Mesenchymal stem cell (in vitro differentiated cells and primary cell): ENCODE results near the gene ZFP57.

Experiments
- DNase-seq: peaks from one replicate; pipeline ENCODE4 v3.0.0-alpha.2; 2013
- H2AFZ ChIP-seq: one replicate; pipeline ENCODE4 v1.6.1; 2013; ENCODE audit warnings: low read depth, mild to moderate bottlenecking, control low read depth, inconsistent platforms, low read length, moderate library complexity
- H2AK5ac ChIP-seq: 2 replicates; pipeline ENCODE4 v1.6.1; 2013; ENCODE audit warnings: low read length, moderate library complexity, mild to moderate bottlenecking, inconsistent platforms; ENCODE audit not compliant: severe bottlenecking
- H2BK120ac ChIP-seq: one replicate; pipeline ENCODE4 v1.6.1; 2013; ENCODE audit warnings: low read depth, mild to moderate bottlenecking, inconsistent platforms, low read length, moderate library complexity
- H2BK12ac ChIP-seq, 2 experiments: one replicate each; pipeline ENCODE4 v1.6.1; 2013; ENCODE audit warnings: inconsistent platforms in 2 of 2, low read length in 2 of 2, mild to moderate bottlenecking in 2 of 2, moderate library complexity in 2 of 2, control low read depth in 1 of 2
- H2BK15ac ChIP-seq: one replicate; pipeline ENCODE4 v1.6.1; 2013; ENCODE audit warnings: mild to moderate bottlenecking, low read depth, inconsistent platforms; ENCODE audit not compliant: poor library complexity, severe bottlenecking
- H2BK5ac ChIP-seq: 2 replicates; pipeline ENCODE4 v1.6.1; 2013; ENCODE audit warnings: low read depth, mild to moderate bottlenecking, low read length, control low read depth, inconsistent platforms; ENCODE audit not compliant: poor library complexity, severe bottlenecking
- H3K14ac ChIP-seq, 2 experiments: one replicate each; pipeline ENCODE4 v1.6.1; 2013; ENCODE audit warnings: inconsistent platforms in 2 of 2, low read length in 2 of 2, control low read depth in 1 of 2, mild to moderate bottlenecking in 1 of 2, moderate library complexity in 1 of 2
- H3K18ac ChIP-seq, 2 experiments: one replicate each; pipeline ENCODE4 v1.6.1; 2013; ENCODE audit warnings: inconsistent platforms in 2 of 2, low read length in 2 of 2, control low read depth in 1 of 2, low read depth in 1 of 2, mild to moderate bottlenecking in 1 of 2
- H3K23ac ChIP-seq, 2 experiments: one replicate each; pipeline ENCODE4 v1.6.1; 2013; ENCODE audit warnings: inconsistent platforms in 2 of 2, low read length in 2 of 2, mild to moderate bottlenecking in 2 of 2, moderate library complexity in 2 of 2, control low read depth in 1 of 2
- H3K27ac ChIP-seq: 2 replicates; pipeline ENCODE4 v1.5.1; 2013; ENCODE audit warnings: mild to moderate bottlenecking, moderate library complexity, low read length, control low read depth, inconsistent platforms; ENCODE audit not compliant: poor library complexity, severe bottlenecking
- H3K27me3 ChIP-seq, 2 experiments: 2 replicates each; pipeline versions ENCODE4 v1.6.1 to v1.7.0; 2013; ENCODE audit warnings: low read length in 2 of 2, mild to moderate bottlenecking in 2 of 2, moderate library complexity in 2 of 2, control low read depth in 1 of 2, inconsistent platforms in 1 of 2; ENCODE audit not compliant: control insufficient read depth in 1 of 2, insufficient read depth in 1 of 2
- H3K36me3 ChIP-seq, 2 experiments: 2 replicates each; pipeline versions ENCODE4 v1.6.1 to v1.7.0; 2013; ENCODE audit warnings: low read length in 2 of 2, control low read depth in 1 of 2, inconsistent platforms in 1 of 2, low read depth in 1 of 2, mild to moderate bottlenecking in 1 of 2; ENCODE audit not compliant: insufficient read depth in 2 of 2, control insufficient read depth in 1 of 2
- H3K4ac ChIP-seq, 2 experiments: one replicate each; pipeline ENCODE4 v1.6.1; 2013; ENCODE audit warnings: inconsistent platforms in 2 of 2, low read length in 2 of 2, mild to moderate bottlenecking in 2 of 2, moderate library complexity in 2 of 2, control low read depth in 1 of 2, low read depth in 1 of 2
- H3K4me1 ChIP-seq: 2 replicates; pipeline ENCODE4 v1.6.1; 2013; ENCODE audit warnings: low read depth, low read length, control low read depth; ENCODE audit not compliant: control insufficient read depth, insufficient read depth
- H3K4me2 ChIP-seq: 2 replicates; pipeline ENCODE4 v1.6.1; 2013; ENCODE audit warnings: low read length, mild to moderate bottlenecking, inconsistent platforms; ENCODE audit not compliant: poor library complexity, severe bottlenecking
- H3K4me3 ChIP-seq, 2 experiments: 2 replicates each; pipeline versions ENCODE4 v1.5.1 to v1.7.0; 2013; ENCODE audit warnings: low read length in 2 of 2, mild to moderate bottlenecking in 2 of 2, control low read depth in 1 of 2, low read depth in 1 of 2; ENCODE audit not compliant: insufficient read depth in 1 of 2
- H3K79me1 ChIP-seq: replicated peaks from 2 replicates; pipeline ENCODE4 v1.6.1; 2013; ENCODE audit warnings: mild to moderate bottlenecking, control low read depth, low read length, inconsistent platforms; ENCODE audit not compliant: poor library complexity, severe bottlenecking
- H3K9ac ChIP-seq: 2 replicates; pipeline ENCODE4 v1.7.0; 2013; ENCODE audit warnings: mild to moderate bottlenecking, low read length, moderate library complexity
- H3K9me3 ChIP-seq: 2 replicates; pipeline ENCODE4 v1.7.0; 2013; ENCODE audit warnings: mild to moderate bottlenecking, low read length; ENCODE audit not compliant: control insufficient read depth
- H4K8ac ChIP-seq: one replicate; pipeline ENCODE4 v1.6.1; 2013; ENCODE audit warnings: inconsistent platforms, mild to moderate bottlenecking, low read length, moderate library complexity
- H4K91ac ChIP-seq: one replicate; pipeline ENCODE4 v1.6.1; 2013; ENCODE audit warnings: mild to moderate bottlenecking, low read length, inconsistent platforms
- WGBS: methylation state at CpG from one replicate; pipeline ENCODE4 v1.1.7; 2013; ENCODE audit warnings: mixed read lengths; 5-methylcytosine and 5-hydroxymethylcytosine counted together

The ZFP57 gene

DNA sequence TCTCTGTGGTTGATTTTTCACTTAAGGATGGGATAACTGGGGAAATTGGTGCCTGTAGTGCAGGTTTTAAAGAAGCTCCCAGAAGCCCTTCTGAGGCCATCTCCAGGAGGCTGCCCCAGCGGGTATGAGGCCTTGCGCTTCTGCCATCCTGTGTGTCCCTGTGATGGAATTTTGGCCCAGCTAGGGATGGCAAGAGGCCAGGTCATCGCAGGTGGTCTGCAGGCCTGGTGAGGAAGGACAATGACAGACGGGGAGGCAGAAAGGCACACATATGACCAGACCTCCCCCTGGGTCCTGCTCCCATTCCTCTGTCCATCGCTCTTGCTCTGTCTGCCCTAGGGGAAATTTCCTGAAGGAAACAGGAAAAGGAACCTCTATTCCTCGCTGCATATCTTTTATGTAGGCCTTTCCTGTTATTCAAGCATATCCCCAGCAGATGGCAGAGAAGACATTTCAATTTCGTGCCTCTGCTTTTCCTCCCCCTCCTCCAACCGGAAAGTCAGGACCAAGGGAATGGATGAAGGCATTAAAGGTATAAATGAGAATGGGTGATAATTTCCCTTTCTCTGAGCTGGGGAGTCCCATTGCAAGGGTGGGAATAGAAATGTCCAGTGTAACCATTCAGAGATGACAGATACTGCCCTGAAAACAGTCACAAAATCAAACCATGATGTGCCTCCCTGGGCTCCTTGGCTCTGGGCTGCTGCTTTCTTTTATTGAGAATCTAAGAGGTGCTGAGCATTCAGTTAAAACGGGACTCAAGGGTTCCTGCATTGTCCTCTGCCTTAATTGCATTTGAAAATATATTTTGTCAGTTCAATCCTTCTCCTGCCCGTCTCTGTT lies 24.7 kb upstream of the ZFP57 start:
- Histone ChIP-seq H4K8ac (no peak overlapping the region), H2AK5ac (no peak overlapping the region), H3K4ac (no peak overlapping the region), H2BK5ac (no peak overlapping the region), H3K79me1 (no peaks in the 10 kb centered on the region), H3K4me3 (no peak overlapping the region), H2BK120ac (no peak overlapping the region), H3K27me3 (peaks cover 63 to 76% of the 10 kb centered on the region in 2 experiments), H3K4me1 (no peaks in the 10 kb centered on the region), H3K23ac (no peak overlapping the region), H3K14ac (no peak overlapping the region), H2BK15ac (no peak overlapping the region), H3K9me3 (no peaks in the 10 kb centered on the region), H4K91ac (no peak overlapping the region), H3K9ac (no peak overlapping the region), H3K18ac (no peak overlapping the region), H3K27ac (no peak overlapping the region), H2AFZ (no peak overlapping the region), H3K4me2 (no peak overlapping the region), H2BK12ac (no peak overlapping the region), H3K36me3 (no peaks in the 10 kb centered on the region)
- peak; percentile 61 for DNase-seq
- WGBS: 34% methylated on average over 8 of the region's 10 CpGs

DNA sequence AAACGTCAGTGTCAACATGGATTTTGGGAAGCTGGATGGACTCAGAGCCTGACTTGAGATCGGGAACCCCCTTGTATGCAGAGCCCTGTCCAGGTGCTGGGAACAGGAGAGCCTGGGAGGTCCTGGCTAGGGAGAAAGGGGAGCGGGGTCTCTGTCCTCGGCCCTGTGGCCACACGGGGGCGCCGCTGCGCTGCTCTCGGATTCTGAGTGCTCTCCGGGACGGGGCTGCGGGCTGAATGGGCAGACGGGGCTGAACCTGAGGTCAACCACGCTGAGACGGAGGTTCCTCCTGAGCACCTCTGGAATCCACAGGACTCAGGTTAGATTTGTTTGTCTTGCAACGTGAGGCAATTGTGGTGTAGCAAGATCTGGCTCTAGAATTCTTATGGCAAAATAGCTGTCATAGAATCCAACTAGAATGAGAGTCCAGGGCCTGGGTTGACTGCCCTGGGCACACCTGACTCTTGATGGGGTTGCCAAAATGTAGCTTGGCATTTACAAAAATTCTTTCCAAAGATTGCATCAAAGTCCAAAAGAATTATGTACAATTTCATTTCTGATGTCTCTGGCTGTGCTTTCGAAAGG lies 21.7 kb upstream of the ZFP57 start:
- 15% methylated on average over 17 of the region's 17 CpGs for WGBS
- Histone ChIP-seq H3K27me3 (peaks cover 42 to 51% of the 10 kb centered on the region in 2 experiments), H4K8ac (no peak overlapping the region), H3K4me1 (no peaks in the 10 kb centered on the region), H3K27ac (no peak overlapping the region), H3K4me3 (no peak overlapping the region), H3K4me2 (peak overlapping the region; percentile 21), H2AK5ac (no peak overlapping the region), H2BK5ac (no peak overlapping the region), H2BK12ac (no peak overlapping the region), H3K18ac (no peak overlapping the region), H3K9ac (no peak overlapping the region), H3K9me3 (no peaks in the 10 kb centered on the region), H3K14ac (no peak overlapping the region), H3K36me3 (no peaks in the 10 kb centered on the region), H2BK15ac (no peak overlapping the region), H2AFZ (no peak overlapping the region), H3K79me1 (no peaks in the 10 kb centered on the region), H3K4ac (no peak overlapping the region), H4K91ac (no peak overlapping the region), H2BK120ac (no peak overlapping the region), H3K23ac (no peak overlapping the region)
- peak; percentile 24 for DNase-seq

DNA sequence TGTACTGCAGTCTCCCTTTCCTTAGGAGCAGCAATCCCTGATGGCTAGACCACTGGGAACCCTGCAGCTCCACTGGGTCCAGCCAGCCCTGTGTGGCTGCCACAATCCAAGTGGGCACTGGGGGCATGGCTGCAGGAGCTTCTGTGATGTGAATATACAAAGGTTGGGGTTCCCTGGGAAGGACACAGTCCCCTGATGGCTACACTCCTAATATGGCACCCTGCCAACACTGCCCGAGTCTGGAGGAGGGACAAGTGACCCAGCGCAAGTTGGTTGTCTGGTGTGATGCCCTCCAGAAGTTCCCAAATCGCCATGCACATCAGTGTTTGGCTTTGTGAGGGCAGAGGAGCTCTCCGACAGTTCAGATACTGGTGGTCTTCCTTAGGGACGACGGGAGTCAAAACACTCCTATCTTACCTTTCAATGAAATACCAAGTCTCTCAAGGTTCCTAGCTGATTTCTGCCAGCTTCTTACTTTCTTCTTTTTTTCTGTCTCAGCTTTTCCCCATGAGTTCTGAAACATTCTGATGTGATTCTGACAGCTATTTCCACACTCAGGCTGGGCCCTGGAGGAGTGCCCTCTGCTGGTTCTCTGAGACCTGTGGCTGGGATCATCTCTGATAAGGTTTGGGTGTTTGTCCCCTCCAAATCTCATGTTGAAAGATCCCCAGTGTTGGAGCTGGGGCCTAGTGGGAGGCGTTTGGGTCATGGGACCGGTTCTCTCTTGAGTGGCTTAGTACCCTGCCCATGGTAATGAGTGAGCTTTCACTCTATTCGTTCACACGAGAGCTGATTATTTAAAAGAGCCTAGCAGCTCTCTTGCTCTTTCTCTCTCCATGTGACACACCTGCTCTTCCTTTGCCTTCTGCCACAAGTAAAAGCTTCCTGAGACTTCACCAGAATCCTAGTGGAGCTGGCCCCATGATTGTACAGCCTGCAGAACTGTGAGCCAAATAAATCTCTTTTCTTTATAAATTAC lies 15.5 kb upstream of the ZFP57 start:
- no peak overlapping the region for H2BK5ac ChIP-seq
- no peaks in the 10 kb centered on the region for H3K79me1 ChIP-seq
- H3K36me3 ChIP-seq: no peaks in the 10 kb centered on the region
- H3K9me3 ChIP-seq: peaks cover 5% of the 10 kb centered on the region
- H3K4me3 ChIP-seq: no peak overlapping the region
- H3K27me3 ChIP-seq: peaks cover 0 to 17% of the 10 kb centered on the region in 2 experiments
- H3K23ac ChIP-seq: no peak overlapping the region
- no peak overlapping the region for H3K9ac ChIP-seq
- no peak overlapping the region for H2BK15ac ChIP-seq
- H3K4me1 ChIP-seq: no peaks in the 10 kb centered on the region
- no peak overlapping the region for H3K4ac ChIP-seq
- DNase-seq: peak; percentile 1
- H3K18ac ChIP-seq: no peak overlapping the region
- H3K14ac ChIP-seq: no peak overlapping the region
- H2AK5ac ChIP-seq: no peak overlapping the region
- H3K27ac ChIP-seq: no peak overlapping the region
- no peak overlapping the region for H3K4me2 ChIP-seq
- 64% methylated on average over 10 of the region's 10 CpGs for WGBS
- H2BK12ac ChIP-seq: no peak overlapping the region
- no peak overlapping the region for H4K91ac ChIP-seq
- H2BK120ac ChIP-seq: no peak overlapping the region
- no peak overlapping the region for H4K8ac ChIP-seq
- H2AFZ ChIP-seq: no peak overlapping the region

DNA sequence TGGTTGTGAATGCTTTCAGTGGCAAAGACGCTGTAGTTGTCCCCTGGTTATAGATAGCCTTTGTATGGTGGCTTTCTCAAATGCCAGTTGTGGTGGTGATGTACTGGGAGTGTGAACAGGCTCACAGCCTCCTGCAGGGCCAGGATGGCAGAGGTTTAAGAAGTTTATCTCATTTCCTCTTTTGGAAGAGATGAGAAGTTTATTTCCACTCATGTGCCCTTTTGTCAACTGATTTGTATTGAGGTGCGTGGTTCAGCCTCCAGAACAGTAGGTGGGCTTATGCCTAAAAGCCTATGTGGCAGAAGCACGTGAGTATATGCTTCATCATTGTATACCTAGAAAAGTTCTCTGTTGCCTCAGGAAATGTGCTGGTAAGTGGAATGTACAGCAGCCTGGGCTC lies 13.7 kb upstream of the ZFP57 start:
- H2BK12ac ChIP-seq: no peak overlapping the region

More for the DNA sequence above, 13.7 kb upstream of the ZFP57 start:
- no peaks in the 10 kb centered on the region for H3K4me1 ChIP-seq
- no peak overlapping the region for H4K8ac ChIP-seq
- H2AK5ac ChIP-seq: no peak overlapping the region
- no peak overlapping the region for H3K18ac ChIP-seq
- H3K4me3 ChIP-seq: no peak overlapping the region
- H4K91ac ChIP-seq: no peak overlapping the region
- H3K4me2 ChIP-seq: no peak overlapping the region
- peaks cover 5% of the 10 kb centered on the region for H3K9me3 ChIP-seq
- no peak overlapping the region for H3K4ac ChIP-seq
- no peak overlapping the region for H2BK5ac ChIP-seq
- no peak overlapping the region for H2AFZ ChIP-seq
- 51% methylated on average over 3 of the region's 3 CpGs for WGBS
- H3K36me3 ChIP-seq: no peaks in the 10 kb centered on the region
- H3K27me3 ChIP-seq: peaks cover 0 to 15% of the 10 kb centered on the region in 2 experiments
- no peak overlapping the region for H3K9ac ChIP-seq
- H3K79me1 ChIP-seq: no peaks in the 10 kb centered on the region
- no peak overlapping the region for H3K27ac ChIP-seq
- no peak overlapping the region for H3K23ac ChIP-seq
- H3K14ac ChIP-seq: no peak overlapping the region
- no peak overlapping the region for H2BK120ac ChIP-seq
- DNase-seq: no peak
- H2BK15ac ChIP-seq: no peak overlapping the region
